ENCODE data around the gene CCDC192.
"Not testable (repeated sequence)": the region's sequence is repeated elsewhere in the genome, so short reads cannot be mapped to it uniquely, and the experiment has no call there.

The CCDC192 gene

GRCh38 chr5:127766676-127767335 lies 63.6 kb downstream of the CCDC192 start:
- no peak for DNase-seq (ENCODE audit: low spot score)

DNA sequence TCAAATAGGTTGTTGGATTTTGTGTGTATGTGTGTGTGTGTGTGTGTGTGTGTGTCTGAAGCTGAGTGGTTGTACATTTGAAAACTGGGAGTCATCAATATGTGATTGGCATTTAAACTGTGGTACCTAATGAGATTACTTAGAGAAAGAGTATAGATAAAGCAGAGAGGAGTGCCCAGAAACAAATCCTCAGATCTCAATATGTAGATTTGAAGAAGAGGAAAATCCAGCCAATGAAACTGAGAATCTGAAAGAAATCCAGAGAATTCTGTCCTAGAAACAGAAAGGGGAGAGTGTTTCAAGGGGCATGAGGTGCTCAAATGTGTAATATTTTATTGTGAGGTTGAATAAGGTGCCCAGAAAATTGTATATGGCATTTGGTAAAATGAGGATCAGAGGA lies 66.2 kb downstream of the CCDC192 start:
- no peak for DNase-seq (ENCODE audit: low spot score)

- DNase-seq (ENCODE audit: low spot score) = no peak
Observed at GRCh38 chr5:127770272-127770671, 67.1 kb downstream of the CCDC192 start.

DNA sequence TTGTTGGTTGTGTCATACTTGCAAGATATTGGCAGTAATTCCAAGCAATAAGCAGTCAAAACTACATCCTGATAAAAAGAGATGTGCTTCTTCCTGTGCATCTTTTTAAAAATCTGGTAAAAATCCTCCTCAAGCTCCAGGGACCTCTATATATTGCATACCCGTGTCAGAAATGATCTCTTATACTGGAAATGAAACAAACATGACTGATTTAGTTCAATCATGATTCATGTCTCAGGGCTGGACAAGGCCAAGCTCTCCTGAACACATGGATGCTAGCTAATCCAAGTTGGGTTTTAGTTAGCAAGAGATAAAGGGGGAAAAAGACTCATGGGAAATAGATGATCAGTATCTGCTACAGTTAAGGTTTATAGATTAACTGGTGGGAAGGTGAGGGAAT lies 69.3 kb downstream of the CCDC192 start:
- DNase-seq (ENCODE audit: low spot score) = no peak

GRCh38 chr5:127774221-127774620 lies 71.0 kb downstream of the CCDC192 start:
- no peak for DNase-seq (ENCODE audit: low spot score)

DNA sequence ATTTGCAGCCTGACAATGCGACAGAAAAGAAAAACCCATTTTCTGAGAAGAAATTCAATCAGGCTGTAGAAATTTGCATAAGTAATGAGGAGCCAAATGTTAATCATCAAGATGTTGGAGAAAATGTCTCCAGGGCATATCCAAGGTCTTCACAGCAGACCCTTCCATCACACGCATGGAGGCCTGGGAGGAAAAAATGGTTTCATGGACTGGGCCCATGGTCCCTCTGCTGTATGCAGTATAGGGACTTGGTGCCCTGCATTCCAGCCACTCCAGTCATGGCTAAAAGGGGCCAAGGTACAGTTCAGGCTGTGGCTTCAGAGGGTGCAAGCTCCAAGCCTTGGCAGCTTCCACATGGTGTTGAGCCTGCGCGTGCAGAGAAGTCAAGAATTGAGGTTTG lies 73.3 kb downstream of the CCDC192 start:
- DNase-seq (ENCODE audit: low spot score) = no peak

DNA sequence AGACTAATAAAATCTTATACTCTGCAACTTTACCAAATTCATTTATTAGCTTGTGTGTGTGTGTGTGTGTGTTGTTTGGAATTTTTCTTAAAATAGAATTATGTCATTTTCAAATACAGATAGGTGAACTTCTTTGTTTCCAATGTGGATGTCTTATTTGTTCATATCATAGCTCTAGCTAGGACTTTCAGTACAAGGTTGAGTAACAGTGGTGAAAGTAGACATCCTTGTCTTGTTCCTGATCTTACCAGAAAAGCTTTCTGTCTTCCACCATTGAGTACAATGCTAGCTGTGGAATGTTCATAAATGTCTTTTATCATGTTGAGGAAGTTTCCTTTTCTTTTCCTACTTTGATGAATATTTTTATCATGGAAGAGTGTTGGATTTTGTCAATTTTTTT lies 74.8 kb downstream of the CCDC192 start:
- no peak for DNase-seq (ENCODE audit: low spot score)

DNA sequence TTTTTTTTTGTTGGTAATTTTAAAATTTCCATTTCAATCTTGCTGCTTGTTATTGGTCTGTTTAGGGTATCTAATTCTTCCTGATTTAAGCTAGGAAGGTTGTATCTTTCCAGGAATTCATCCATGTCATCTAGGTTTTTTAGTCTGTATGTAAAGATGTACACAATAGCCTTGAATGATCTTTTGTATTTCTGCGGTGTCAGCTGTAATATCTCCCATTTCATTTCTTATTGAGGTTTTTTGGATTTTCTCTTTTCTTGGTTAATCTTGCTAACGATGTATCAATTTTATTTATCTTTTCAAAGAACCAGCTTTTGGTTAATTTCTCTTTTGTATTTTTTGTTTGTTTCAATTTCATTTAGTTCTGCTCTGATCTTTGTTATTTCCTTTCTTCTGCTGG lies 79.3 kb downstream of the CCDC192 start:
- DNase-seq (ENCODE audit: low spot score) = not testable (repeated sequence)

GRCh38 chr5:127785098-127785927 lies 82.1 kb downstream of the CCDC192 start:
- peak; percentile 26 for DNase-seq (ENCODE audit: low spot score)

- DNase-seq (ENCODE audit: low spot score) = no peak
Observed at GRCh38 chr5:127791439-127791838, 88.2 kb downstream of the CCDC192 start.

DNA sequence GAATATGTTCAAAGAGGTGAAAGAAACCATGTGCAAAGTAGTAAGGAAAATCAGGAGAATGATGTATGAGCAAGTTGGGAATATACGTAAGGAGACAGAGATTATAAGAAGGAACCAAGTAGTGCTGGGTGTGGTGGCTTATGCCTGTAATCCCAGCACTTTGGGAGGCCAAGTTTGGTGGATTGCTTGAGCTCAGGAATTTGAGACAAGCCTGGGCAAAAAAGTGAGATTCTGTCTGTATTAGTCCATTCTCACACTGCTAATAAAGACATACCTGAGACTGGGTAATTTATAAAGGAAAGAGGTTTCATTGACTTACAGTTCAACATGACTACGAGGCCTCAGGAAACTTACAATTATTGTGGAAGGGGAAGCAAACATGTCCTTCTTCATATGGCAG lies 88.7 kb downstream of the CCDC192 start:
- DNase-seq (ENCODE audit: low spot score) = not testable (repeated sequence)

DNA sequence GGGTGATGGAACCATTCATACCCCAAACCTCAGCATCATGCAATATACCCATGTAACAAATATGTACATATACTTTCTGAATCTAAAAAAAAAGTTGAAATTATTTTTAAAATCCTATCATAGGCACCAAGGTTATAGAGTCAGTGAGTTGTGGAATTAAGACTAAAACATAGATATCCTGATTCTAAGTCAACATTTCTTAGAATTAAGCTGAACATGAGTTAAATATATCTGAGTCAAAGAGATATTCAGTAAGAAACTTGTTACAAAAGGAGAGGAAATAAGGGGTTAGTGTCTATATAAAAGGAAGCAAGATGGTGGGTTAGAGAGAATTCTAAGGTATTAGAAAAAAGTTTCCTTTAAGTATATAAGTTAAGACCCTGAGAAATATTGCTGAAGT lies 89.9 kb downstream of the CCDC192 start:
- no peak for DNase-seq (ENCODE audit: low spot score)

DNA sequence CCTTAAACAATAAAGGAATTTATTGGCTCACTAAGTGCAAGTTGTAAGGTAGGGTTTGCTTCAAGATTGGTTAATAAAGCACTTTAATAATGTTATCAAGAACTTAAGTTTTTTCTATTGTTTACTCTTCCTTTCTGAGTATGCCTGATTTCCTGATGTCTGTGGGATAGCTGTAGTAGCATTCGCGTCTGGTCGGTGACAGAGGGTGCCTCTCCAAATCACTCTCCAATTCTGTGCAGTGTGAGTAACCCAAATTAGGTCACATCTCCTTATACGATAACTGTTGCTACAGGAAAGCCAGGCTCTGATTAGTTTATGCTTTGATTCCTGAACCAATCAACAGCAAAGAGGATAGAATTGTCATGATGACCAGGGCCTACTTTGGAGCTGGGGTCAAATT lies 90.7 kb downstream of the CCDC192 start:
- no peak for DNase-seq (ENCODE audit: low spot score)

DNA sequence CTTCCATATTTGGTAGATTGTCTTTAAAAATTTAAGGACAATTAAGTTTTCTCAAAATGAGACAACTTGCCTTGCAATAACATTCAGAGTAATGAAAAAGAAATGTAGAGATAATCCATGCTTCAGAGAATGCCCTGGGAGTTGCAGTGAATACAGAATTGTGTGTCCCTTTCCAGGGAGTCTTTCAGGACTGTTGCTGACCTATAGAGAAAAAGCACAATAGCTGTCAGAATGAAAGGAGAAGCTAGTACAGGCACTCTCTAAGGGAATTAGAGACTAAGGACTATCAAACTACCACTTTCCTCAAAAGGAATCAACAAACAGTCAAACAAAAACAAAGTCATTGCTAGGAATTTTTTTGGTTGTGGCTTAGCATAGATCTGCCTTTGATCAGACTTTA lies 93.0 kb downstream of the CCDC192 start:
- DNase-seq (ENCODE audit: low spot score) = no peak

DNA sequence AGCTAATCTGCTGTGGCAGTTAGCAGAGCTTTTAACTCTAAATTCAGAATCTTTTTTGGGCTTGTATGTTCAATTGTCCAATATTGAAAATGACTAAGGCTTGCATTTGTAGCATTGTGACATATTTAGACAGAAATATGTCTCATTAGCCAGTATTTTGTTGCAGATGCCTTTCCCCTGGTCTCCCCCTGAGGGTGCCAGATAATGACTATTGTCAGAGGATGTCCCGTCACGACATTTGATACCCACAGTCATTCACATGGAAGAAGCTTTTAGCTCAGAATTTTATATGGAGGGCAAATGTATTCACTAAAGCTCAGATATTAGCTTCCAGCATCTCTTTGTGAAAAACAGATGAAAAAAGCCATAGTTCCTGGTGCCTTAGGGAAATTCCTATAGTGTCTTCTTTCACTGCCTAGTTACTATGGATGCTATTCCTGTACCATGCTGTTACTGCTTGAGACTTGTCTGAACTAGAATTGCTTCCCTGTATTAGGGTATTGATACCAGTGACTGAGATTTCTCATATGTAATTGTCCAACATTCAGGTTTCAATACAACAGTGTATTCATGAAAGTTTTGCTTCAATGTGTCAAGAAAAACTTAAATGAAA lies 96.2 kb downstream of the CCDC192 start:
- no peak for DNase-seq (ENCODE audit: low spot score)

DNA sequence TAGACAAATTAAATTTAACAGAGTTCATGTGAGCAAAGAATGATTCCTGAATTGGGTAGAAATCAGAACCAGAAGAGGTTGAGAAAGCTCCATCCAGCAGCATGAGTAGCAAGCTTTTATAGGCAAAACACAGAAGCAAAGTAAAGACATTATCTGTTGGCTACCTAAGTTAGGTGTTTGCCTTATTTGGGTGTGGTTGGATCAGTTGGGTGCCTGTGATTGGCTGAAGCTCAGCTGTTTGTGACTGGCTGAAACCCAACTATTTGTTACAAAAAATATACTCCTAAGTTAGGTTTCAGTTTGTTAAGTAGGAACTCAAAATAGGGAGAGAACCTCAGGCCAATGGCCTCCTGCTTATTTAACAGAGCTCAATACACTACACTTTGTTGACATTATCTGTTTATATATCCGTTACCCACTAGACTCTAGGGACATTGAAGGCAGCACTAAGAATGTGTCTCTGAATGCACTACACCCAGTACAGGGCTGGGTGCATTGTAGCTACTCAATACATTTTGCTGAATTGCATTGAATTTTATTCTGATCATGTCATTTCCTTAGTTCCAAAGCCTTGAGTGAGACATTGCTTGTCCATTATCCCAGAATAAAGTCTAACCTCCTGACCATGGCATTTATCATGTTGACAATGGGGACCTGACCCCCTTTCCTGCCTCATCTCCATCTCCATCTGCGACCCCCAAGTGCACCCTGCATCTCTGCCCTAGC lies 98.7 kb downstream of the CCDC192 start:
- DNase-seq (ENCODE audit: low spot score) = no peak

GRCh38 chr5:127802477-127802865 lies 99.3 kb downstream of the CCDC192 start:
- no peak for DNase-seq (ENCODE audit: low spot score)

DNA sequence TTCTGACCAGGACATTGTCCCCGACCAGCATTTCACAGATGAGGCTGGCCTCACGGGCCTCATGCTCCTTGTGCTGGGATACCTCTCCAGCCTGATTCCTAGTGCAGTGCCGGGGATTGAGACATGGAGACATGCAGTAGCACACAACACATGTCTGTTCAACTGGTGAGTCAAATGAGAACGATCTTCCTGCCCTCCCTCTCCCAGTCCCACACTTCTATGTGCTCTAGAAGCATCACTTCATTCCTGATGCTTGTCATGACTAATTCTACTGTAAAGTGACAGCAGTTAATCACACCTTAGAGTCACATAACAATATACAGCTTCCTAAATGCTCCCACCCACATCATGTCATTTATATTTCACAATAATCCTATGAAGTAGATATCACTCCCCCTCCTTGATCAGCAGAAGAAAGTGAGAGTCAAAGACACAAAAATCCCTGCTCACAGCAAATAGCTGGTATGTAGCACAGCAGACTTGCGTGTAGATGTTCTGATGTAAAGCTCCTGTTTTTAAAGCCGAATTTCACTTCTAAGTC lies 101.8 kb downstream of the CCDC192 start:
- DNase-seq (ENCODE audit: low spot score) = no peak

DNA sequence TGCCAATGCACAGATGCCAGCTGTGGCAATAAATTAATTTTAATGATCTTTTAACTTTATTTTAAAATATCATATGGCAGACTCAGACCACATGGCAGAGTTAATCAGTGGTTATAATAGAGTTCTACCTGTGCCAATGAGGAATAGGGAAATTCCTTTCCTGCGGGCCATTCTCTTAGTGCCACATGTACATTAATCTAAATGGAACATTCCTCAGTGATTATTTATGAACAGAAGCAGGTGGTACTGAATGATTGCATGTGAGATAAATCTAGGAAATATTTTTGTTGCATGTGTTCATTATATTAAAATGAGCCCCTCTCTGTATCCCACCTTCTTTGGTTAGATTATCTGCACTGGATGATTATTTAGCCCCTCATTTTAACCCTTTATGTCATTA lies 102.3 kb downstream of the CCDC192 start:
- DNase-seq (ENCODE audit: low spot score) = no peak

DNA sequence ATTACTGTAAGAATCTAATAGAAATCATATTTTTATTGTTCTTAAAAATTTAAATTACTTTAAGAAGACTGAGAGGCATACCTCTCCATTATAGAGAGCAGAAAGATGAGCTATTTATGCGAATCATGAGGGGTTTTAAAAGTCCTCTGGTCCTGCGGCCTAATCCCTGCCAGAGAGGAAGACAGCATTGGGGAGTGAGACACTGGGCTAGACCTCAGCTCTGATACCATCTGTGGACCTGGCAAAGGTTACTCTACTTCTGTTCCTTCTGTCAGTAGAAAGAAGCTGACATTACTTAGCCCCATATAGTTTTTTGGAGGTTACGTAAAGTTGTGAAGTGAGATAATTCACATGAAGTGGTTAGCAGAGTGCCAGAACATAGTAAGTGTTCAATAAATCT lies 103.6 kb downstream of the CCDC192 start:
- DNase-seq (ENCODE audit: low spot score) = no peak

DNA sequence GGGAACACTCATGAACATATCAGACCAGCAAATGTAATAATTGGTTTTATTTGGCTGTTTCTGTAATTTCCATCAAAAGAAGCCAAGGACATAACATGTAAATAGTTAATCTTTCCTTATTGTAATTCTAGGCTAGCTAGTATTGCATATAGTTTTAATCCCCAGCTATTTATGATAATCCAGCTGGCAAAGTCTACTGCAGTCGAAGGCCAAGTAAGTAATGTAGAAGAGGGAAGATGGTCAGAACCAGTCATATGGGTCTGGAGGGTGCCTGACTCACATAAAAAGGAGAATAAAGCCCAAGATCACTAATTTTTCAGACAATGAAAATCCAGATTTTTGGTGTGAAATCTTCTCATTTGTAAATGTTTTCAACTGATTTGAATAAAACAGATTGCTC lies 106.3 kb downstream of the CCDC192 start:
- no peak for DNase-seq (ENCODE audit: low spot score)

- no peak for DNase-seq (ENCODE audit: low spot score)
Observed at GRCh38 chr5:127810017-127810416, 106.8 kb downstream of the CCDC192 start.

Data from LoVo (cell line).